ENCODE data around the gene OOSP2. TPM values are rescaled to one million over a fixed set of nuclear protein-coding genes. Genes with fewer than 3 reads are reported as not detected.

OOSP2 gene
- total RNA-seq, 1 experiment from 2014 or later, result not detected

DNA sequence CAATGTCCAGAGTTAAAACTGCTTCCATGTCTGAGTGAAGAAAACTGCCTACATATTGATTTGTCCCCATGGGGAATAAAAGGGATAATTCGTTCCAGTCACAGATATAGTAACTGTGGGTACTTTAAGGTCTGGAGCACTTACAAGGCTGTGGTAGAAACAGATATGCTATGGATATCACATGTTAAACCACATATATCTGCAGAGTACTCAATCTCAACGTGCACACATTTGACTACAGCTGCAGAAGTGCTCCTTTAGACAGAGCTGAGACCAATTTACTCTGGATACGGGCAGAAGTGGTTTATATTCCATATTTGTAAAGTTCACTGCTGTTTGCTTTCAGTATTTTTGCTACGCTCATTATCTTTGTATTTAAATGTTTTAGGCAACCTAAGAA lies 38.5 kb downstream of the OOSP2 start:
- no peak for DNase-seq (ENCODE audit: low read depth)

DNA sequence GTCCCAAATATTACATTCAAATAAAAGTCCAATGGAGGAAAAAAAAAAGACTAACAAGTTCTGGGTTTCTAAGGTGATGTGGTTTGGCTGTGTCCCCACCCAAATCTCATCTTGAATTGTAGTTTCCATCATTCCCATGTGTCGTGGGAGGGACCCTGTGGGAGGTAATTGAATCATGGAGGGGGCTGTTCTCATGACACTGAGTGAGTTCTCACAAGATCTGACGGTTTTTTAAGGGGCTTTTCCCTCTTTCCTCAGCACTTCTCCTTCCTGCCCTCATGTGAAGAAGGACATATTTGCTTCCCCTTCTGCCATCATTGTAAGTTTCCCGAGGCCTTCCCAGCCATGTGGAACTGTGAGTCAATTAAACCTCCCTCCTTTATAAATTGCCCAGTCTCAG lies 40.3 kb downstream of the OOSP2 start:
- DNase-seq (ENCODE audit: low read depth), result no peak

DNA sequence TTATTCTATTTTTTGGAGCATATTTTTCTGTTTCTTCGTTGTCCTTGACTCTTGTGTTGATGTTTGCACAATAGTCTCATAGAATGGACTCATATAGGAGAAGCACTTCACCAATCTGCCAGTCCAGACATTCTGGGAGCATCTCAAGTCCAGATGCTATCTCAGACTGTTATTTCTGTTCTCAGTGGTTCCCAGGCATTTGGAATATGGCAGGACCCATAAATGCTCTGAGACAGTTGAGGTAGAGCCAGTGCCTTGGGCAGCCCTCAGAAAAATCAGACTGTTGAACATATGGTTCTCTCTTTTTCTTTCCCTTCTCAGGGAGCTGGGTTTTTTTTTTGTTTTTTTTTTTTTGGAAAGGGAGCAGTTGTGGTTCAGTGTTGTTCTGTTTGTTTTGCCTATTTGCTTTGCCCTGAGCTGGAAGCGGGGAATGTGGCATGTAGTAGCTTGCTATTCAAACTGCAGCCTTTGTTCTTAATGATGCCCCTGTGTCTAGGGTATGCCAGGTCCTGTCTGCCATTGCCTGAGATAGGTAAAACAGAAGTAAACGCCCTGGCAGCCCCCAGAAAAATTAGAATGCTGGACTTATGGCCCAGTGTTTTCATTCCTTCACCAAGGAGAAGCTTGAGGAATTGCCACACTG lies 44.5 kb downstream of the OOSP2 start:
- no peak for DNase-seq (ENCODE audit: low read depth)

- DNase-seq (ENCODE audit: low read depth), result no peak
These were observed 45.7 kb downstream of the OOSP2 start for GRCh38 chr11:60085909-60086308.

DNA sequence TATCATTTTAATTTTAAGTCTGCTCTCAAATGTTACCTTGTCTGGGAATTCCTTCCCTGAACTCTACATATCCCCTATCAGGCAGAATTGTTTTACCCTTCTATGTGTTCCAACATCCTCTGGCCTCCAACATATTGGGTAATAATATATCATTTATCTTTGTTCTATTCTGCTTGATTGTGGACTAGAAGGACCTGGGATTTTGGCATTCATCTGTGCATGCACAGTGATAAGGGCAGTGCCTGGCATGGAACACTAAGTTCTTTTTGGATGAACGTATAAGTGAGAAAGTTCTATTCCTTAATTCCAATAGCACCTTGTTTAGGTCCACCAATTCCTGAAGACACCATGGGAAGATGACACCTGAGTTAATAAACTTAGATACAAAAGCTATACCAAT lies 47.0 kb downstream of the OOSP2 start:
- DNase-seq (ENCODE audit: low read depth), result no peak

DNA sequence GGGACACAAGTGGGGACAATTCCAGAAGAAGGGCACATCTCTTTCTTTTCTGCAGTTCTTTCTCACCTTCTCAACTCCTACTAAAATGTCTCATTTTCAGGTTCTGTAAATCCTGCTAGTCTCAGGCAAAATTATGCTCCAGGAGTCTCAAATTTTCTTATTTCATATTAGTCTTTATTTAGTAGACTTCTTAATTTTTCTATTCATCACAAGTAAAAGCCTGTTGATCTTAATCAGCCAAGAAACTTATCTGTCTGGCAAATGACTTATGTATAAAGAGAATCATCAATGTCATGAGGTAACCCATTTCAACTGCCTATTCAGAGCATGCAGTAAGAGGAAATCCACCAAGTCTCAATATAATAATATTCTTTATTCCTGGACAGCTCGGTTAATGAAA lies 48.2 kb downstream of the OOSP2 start, which contains the start of gene MS4A2:
TSS of gene MS4A2 (plus strand) at position 301 of the 400 bp plus-strand sequence. CDS start 102 bp downstream, outside the sequence.
- DNase-seq (ENCODE audit: low read depth), result no peak

DNA sequence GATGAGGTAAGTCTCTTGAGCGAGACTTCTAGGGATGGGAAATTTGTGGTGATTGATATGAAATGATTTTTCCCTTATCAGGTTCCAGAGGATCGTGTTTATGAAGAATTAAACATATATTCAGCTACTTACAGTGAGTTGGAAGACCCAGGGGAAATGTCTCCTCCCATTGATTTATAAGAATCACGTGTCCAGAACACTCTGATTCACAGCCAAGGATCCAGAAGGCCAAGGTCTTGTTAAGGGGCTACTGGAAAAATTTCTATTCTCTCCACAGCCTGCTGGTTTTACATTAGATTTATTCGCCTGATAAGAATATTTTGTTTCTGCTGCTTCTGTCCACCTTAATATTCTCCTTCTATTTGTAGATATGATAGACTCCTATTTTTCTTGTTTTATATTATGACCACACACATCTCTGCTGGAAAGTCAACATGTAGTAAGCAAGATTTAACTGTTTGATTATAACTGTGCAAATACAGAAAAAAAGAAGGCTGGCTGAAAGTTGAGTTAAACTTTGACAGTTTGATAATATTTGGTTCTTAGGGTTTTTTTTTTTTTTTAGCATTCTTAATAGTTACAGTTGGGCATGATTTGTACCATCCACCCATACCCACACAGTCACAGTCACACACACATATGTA lies 55.4 kb downstream of the OOSP2 start:
- DNase-seq (ENCODE audit: low read depth), result no peak

DNA sequence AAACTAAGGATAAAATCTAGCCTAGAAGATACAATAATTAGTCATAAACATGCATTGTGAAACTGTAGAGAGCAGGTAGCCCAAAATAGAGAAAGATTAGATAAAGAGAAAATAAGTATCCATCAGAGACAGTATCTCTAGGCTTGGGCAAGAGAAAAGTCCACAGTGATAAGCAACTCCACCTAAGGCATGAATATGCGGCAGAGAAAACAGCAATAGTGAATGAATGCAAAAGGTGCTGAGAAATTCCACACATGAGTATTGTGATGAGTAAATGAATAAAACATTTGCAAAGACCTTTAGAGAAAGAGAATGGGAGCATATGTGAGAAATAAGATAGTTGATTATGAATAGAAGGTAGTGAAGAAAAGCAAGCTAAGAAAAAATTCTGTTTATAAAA lies 57.0 kb downstream of the OOSP2 start:
- no peak for DNase-seq (ENCODE audit: low read depth)

Other genes with a start within 250 kb of the OOSP2 start
- gene MRPL16, start 229.6 kb upstream of the OOSP2 start, total RNA-seq (2014; rRNA removed; shearing (Covaris generic)), result 91.6 and 95.7 TPM in 2 replicates
- gene CBLIF, start 194.9 kb upstream of the OOSP2 start, total RNA-seq (2014; rRNA removed; shearing (Covaris generic)), result not detected in 2 replicates
- 0.30 and 4.1 TPM in 2 replicates for gene TCN1, start 173.9 kb upstream of the OOSP2 start, total RNA-seq (2014; rRNA removed; shearing (Covaris generic))
- 0.13 TPM in 1 of 2 replicates, not detected in the other for gene OOSP3, start 161.6 kb upstream of the OOSP2 start, total RNA-seq (2014; rRNA removed; shearing (Covaris generic))
- not detected in 2 replicates for gene OOSP1, start 102.0 kb upstream of the OOSP2 start, total RNA-seq (2014; rRNA removed; shearing (Covaris generic))
- not detected in 2 replicates for gene OOSP4A, start 76.4 kb upstream of the OOSP2 start, total RNA-seq (2014; rRNA removed; shearing (Covaris generic))
- 0.23 TPM in 1 of 2 replicates, not detected in the other for gene OOSP4B, start 23.2 kb upstream of the OOSP2 start, total RNA-seq (2014; rRNA removed; shearing (Covaris generic))
- not detected in 2 replicates for gene MS4A3, start 16.3 kb downstream of the OOSP2 start, total RNA-seq (2014; rRNA removed; shearing (Covaris generic))
- gene MS4A2, start 48.3 kb downstream of the OOSP2 start, total RNA-seq (2014; rRNA removed; shearing (Covaris generic)), result not detected in 2 replicates
- not detected in 2 replicates for gene MS4A6A, start 142.7 kb downstream of the OOSP2 start, total RNA-seq (2014; rRNA removed; shearing (Covaris generic))
- gene MS4A4E, start 202.7 kb downstream of the OOSP2 start, total RNA-seq (2014; rRNA removed; shearing (Covaris generic)), result not detected in 2 replicates
- not detected in 2 replicates for gene MS4A4A, start 240.3 kb downstream of the OOSP2 start, total RNA-seq (2014; rRNA removed; shearing (Covaris generic))

Data from HT1080 (cell line).